Mucosa of descending colon (tissue), 3 donors: ENCODE results near the gene LST1. TPM values are rescaled to one million over a fixed set of nuclear protein-coding genes. Genes with fewer than 3 reads are reported as not detected.
A peak's percentile ranks its signal among the peaks of the same experiment; 100 is the strongest.
"Not testable (repeated sequence)": the region's sequence is repeated elsewhere in the genome, so short reads cannot be mapped to it uniquely, and the experiment has no call there.

Experiments used
- ATAC-seq: fragments of 200-7000 bp; cut with Tn5 transposase; one replicate; pipeline ENCODE4 v1.9.1; 2020; ENCODE audit warnings: mild to moderate bottlenecking, moderate library complexity
- DNase-seq, 3 donors: peaks; one replicate each; pipeline ENCODE4 v3.0.0-alpha.2; 2020
- H3K36me3 ChIP-seq: fragments of 200-600 bp; one replicate; pipeline ENCODE4 v1.8.0; 2021; ENCODE audit warnings: low read depth, mild to moderate bottlenecking
- H3K4me1 ChIP-seq: fragments of 200-600 bp; one replicate; pipeline ENCODE4 v1.8.0; 2021; ENCODE audit warnings: low read depth, mild to moderate bottlenecking
- H3K4me3 ChIP-seq: fragments of 200-600 bp; one replicate; pipeline ENCODE4 v1.8.0; 2021; ENCODE audit warnings: mild to moderate bottlenecking
- H3K9me3 ChIP-seq: fragments of 200-600 bp; one replicate; pipeline ENCODE4 v1.8.0; 2021; ENCODE audit warnings: mild to moderate bottlenecking
- CTCF ChIP-seq: fragments of 200-600 bp; IDR thresholded peaks from one replicate; pipeline ENCODE4 v1.8.0; 2022; ENCODE audit warnings: antibody characterized with exemption, mild to moderate bottlenecking
- intact Hi-C, 2 donors: fragments of 100-400 bp; cut with DNase I in 1 of 2; cut with micrococcal nuclease in 1 of 2; formaldehyde crosslinking; loops; one replicate each; pipeline versions ENCODE4 v1.11.0 to v1.11.1; 2022; cut with DNase I, micrococcal nuclease
- total RNA-seq, 3 donors: library from RNA; stranded (reverse); fragmentation: NEBNext Ultra II Directional in 2 of 3; extraction: Animal tissue kit (Norgen Biotek cat#: 25700) in 2 of 3; gene quantifications; one replicate each; pipeline versions ENCODE4 v1.2.1 to v1.2.4, GENCODE V29; 2021 to 2023
- donor health status: DM: no; HTN: no; CAD: no; lungs with moderate emphysema.
- donor health status: DM: no; HTN: no; CAD: no.
- donor health status: DM: no; HTN: yes; CAD: no.

The LST1 gene
- total RNA-seq, 3 donors from 2014 or later: 3.9 to 11.3 (median 6.6) TPM

DNA sequence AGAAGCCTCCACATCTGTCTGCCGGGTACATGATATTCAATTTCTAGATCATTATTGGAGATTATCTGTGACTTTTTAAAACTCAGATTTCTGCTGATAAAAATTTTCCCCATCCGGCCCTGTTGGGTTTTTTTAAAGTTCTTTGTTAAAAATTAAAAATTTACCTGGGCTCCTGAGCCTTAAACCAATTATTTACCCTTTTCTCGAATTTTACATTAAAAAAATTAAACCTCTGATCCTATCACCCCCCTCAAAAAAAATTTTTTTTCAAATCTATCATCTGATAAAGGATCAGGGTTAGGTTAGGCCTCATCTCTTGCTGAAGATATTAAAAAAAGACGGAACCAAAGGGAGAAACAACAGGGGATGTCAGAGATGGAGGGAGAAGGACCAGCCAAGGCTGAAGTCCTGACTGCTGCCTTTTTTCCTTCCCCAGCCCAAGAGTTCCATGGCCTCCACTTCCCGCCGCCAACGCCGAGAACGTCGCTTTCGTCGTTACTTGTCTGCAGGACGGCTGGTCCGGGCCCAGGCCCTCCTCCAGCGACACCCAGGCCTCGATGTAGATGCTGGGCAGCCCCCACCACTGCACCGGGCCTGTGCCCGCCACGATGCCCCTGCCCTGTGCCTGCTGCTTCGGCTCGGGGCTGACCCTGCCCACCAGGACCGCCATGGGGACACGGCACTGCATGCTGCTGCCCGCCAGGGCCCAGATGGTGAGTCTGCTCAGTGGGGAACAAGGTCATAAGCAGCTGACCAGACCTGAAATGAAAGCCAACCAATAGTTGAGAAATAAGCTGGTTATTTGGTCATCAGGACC is 38.1 kb upstream of the LST1 start:
- ATAC-seq: no peak
- TF ChIP-seq CTCF: no peak
- no peaks in the 10 kb centered on the region for H3K36me3 ChIP-seq
- H3K4me3 ChIP-seq: no peak overlapping the region
- intact Hi-C loops: loop anchor here (5.0 kb wide), 2 partner anchors 44 to 49 kb away; partner anchors contain the start of gene NCR3 (in 1 of the 2)
- H3K4me1 ChIP-seq: peaks cover 15% of the 10 kb centered on the region
- H3K9me3 ChIP-seq: no peaks in the 10 kb centered on the region
- DNase-seq: peak in 2 of 3 donors; percentile 52 to 69

- Histone ChIP-seq H3K4me3 (no peak overlapping the region), H3K4me1 (peaks cover 12% of the 10 kb centered on the region), H3K36me3 (no peaks in the 10 kb centered on the region), H3K9me3 (no peaks in the 10 kb centered on the region)
- intact Hi-C loops: loop anchor here (5.0 kb wide), 2 partner anchors 44 to 49 kb away; partner anchors contain the start of gene NCR3 (in 1 of the 2)
- DNase-seq (no peak), ATAC-seq (no peak)
- TF ChIP-seq CTCF: no peak
Observed at GRCh38 chr6:31548544-31548873, 37.6 kb upstream of the LST1 start.

DNA sequence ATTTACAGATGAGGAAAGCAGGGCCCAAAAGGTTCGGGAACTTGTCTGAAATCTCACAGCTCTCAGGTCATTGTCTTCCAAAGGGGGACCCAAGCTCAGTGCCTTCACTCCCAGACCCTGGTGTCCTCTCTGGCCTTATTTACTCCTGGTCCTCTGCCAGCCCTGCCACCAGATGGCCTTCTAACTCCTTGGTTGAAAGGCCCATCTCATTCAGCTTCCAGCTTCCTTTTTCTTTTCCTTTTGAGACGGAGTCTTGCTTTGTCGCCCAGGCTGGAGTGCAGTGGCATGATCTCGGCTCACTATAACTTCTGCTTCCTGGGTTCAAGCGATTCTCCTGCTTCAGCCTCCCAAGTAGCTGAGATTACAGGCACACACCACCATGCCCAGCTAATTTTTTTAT is 34.7 kb upstream of the LST1 start:
- ATAC-seq (peak; percentile 17), DNase-seq (peak in 2 of 3 donors; percentile 64 to 65)
- H3K4me3 ChIP-seq, intact Hi-C loops, H3K9me3 ChIP-seq, H3K36me3 ChIP-seq: not testable (repeated sequence)
- H3K4me1 ChIP-seq: peaks cover 12% of the 10 kb centered on the region
- peak; percentile 17 for TF ChIP-seq CTCF

- peaks cover 3% of the 10 kb centered on the region for H3K4me1 ChIP-seq
- peaks cover 4% of the 10 kb centered on the region for H3K36me3 ChIP-seq
- DNase-seq (no peak), ATAC-seq (no peak)
- intact Hi-C loops: no loop called here
- no peaks in the 10 kb centered on the region for H3K9me3 ChIP-seq
- TF ChIP-seq CTCF: no peak
- H3K4me3 ChIP-seq: no peak overlapping the region
Observed at GRCh38 chr6:31556307-31556706, 29.8 kb upstream of the LST1 start.

DNA sequence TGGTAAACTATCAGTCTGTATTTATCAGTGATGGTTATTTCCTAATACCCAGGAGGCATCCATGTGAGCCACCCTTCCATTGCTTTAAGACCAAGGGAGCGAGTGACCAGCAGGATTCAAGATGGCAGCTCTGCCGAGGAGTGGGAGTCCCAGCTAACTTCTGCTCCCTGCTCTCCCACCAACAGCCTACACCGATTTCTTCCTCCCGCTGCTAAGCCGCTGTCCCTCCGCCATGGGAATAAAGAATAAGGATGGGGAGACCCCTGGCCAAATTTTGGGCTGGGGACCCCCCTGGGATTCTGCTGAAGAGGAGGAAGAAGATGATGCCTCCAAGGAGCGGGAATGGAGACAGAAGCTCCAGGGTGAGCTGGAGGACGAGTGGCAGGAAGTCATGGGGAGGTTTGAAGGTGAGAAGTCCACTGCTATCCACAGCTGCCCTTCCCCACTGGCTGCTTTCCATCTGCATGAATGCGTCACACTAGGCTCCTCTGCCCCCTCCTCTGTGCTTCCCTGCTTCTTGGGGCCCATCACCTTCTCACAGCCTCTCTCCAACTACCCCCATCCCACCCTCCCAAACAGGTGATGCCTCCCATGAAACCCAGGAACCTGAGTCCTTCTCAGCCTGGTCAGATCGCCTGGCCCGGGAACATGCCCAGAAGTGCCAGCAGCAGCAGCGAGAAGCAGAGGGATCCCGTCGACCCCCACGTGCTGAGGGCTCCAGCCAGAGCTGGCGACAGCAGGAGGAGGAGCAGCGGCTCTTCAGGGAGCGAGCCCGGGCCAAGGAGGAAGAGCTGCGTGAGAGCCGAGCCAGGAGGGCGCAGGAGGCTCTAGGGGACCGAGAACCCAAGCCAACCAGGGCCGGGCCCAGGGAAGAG is 28.4 kb upstream of the LST1 start:
- Histone ChIP-seq H3K9me3 (no peaks in the 10 kb centered on the region), H3K4me1 (peaks cover 3% of the 10 kb centered on the region), H3K4me3 (no peak overlapping the region), H3K36me3 (peaks cover 4% of the 10 kb centered on the region)
- no peak for DNase-seq
- no peak for TF ChIP-seq CTCF
- no peak for ATAC-seq
- intact Hi-C loops: no loop called here
